H7 (cell line): ENCODE results near the gene JAG1. TPM values are rescaled to one million over a fixed set of nuclear protein-coding genes. Genes with fewer than 3 reads are reported as not detected.

Source experiments
- DNase-seq: peaks from one replicate; pipeline ENCODE4 v3.0.0; 2012
- H3K27me3 ChIP-seq: 2 replicates; pipeline ENCODE4 v1.6.0; 2011; ENCODE audit warnings: mild to moderate bottlenecking, low read length; ENCODE audit not compliant: control insufficient read depth, insufficient read depth
- H3K36me3 ChIP-seq: replicated peaks from 2 replicates; pipeline ENCODE4 v1.5.1; 2011; ENCODE audit warnings: low read length; ENCODE audit not compliant: control insufficient read depth, insufficient read depth
- H3K4me3 ChIP-seq: 2 replicates; pipeline ENCODE4 v1.5.1; 2011; ENCODE audit warnings: low read depth, mild to moderate bottlenecking, control low read depth, low read length, moderate library complexity; ENCODE audit not compliant: insufficient read depth
- total RNA-seq: library from RNA; depleted of rRNA; stranded (reverse); fragments of >200 nt; shearing (Covaris generic); gene quantifications from 2 replicates; pipeline ENCODE4 v1.2.3, GENCODE V29; 2014

Gene JAG1
- total RNA-seq, 1 experiment from 2014 or later, result 21.9 TPM

GRCh38 chr20:10658051-10658823, 15.6 kb downstream of the JAG1 start:
- Histone ChIP-seq H3K36me3 (peaks cover 17% of the 10 kb centered on the region), H3K4me3 (no peak overlapping the region), H3K27me3 (no peaks in the 10 kb centered on the region)
- no peak for DNase-seq

GRCh38 chr20:10657453-10657852, 16.3 kb downstream of the JAG1 start:
- no peak overlapping the region for H3K4me3 ChIP-seq
- no peak for DNase-seq
- peaks cover 16% of the 10 kb centered on the region for H3K36me3 ChIP-seq
- no peaks in the 10 kb centered on the region for H3K27me3 ChIP-seq

- H3K27me3 ChIP-seq, result no peaks in the 10 kb centered on the region
- H3K4me3 ChIP-seq, result no peak overlapping the region
- peaks cover 17% of the 10 kb centered on the region for H3K36me3 ChIP-seq
- no peak for DNase-seq
Observed at GRCh38 chr20:10655720-10656669, 17.8 kb downstream of the JAG1 start.

GRCh38 chr20:10654630-10655029, 19.2 kb downstream of the JAG1 start:
- DNase-seq, result no peak
- Histone ChIP-seq H3K27me3 (no peaks in the 10 kb centered on the region), H3K4me3 (no peak overlapping the region), H3K36me3 (peaks cover 17% of the 10 kb centered on the region)

GRCh38 chr20:10654250-10654610, 19.6 kb downstream of the JAG1 start:
- no peak for DNase-seq
- H3K4me3 ChIP-seq, result no peak overlapping the region
- H3K27me3 ChIP-seq, result no peaks in the 10 kb centered on the region
- peaks cover 17% of the 10 kb centered on the region for H3K36me3 ChIP-seq

- no peak for DNase-seq
- Histone ChIP-seq H3K4me3 (no peak overlapping the region), H3K36me3 (peaks cover 17% of the 10 kb centered on the region), H3K27me3 (no peaks in the 10 kb centered on the region)
Observed at GRCh38 chr20:10653599-10654249, 20.1 kb downstream of the JAG1 start.

GRCh38 chr20:10652660-10653261, 21.0 kb downstream of the JAG1 start:
- Histone ChIP-seq H3K4me3 (no peak overlapping the region), H3K36me3 (peaks cover 20% of the 10 kb centered on the region), H3K27me3 (no peaks in the 10 kb centered on the region)
- no peak for DNase-seq

- H3K27me3 ChIP-seq, result no peaks in the 10 kb centered on the region
- H3K36me3 ChIP-seq, result peaks cover 21% of the 10 kb centered on the region
- DNase-seq, result no peak
- H3K4me3 ChIP-seq, result no peak overlapping the region
Observed at GRCh38 chr20:10652185-10652584, 21.6 kb downstream of the JAG1 start.

GRCh38 chr20:10651227-10651990, 22.4 kb downstream of the JAG1 start:
- Histone ChIP-seq H3K27me3 (no peaks in the 10 kb centered on the region), H3K4me3 (no peak overlapping the region), H3K36me3 (peaks cover 23% of the 10 kb centered on the region)
- no peak for DNase-seq

GRCh38 chr20:10649797-10650160, 24.0 kb downstream of the JAG1 start:
- DNase-seq, result no peak
- no peaks in the 10 kb centered on the region for H3K27me3 ChIP-seq
- H3K4me3 ChIP-seq, result no peak overlapping the region
- H3K36me3 ChIP-seq, result peaks cover 33% of the 10 kb centered on the region

GRCh38 chr20:10649080-10649796, 24.6 kb downstream of the JAG1 start:
- peak; percentile 52 for DNase-seq
- H3K27me3 ChIP-seq, result no peaks in the 10 kb centered on the region
- H3K36me3 ChIP-seq, result peaks cover 38% of the 10 kb centered on the region
- H3K4me3 ChIP-seq, result no peak overlapping the region

GRCh38 chr20:10648651-10649050, 25.1 kb downstream of the JAG1 start:
- Histone ChIP-seq H3K27me3 (no peaks in the 10 kb centered on the region), H3K4me3 (no peak overlapping the region), H3K36me3 (peaks cover 42% of the 10 kb centered on the region)
- no peak for DNase-seq

- H3K36me3 ChIP-seq, result peaks cover 47% of the 10 kb centered on the region
- H3K4me3 ChIP-seq, result no peak overlapping the region
- H3K27me3 ChIP-seq, result no peaks in the 10 kb centered on the region
- DNase-seq, result no peak
Observed at GRCh38 chr20:10647909-10648308, 25.9 kb downstream of the JAG1 start.
